Keratinocyte (primary cell): Measurements from ENCODE around the gene AKAP6. TPM values are rescaled to one million over a fixed set of nuclear protein-coding genes. Genes with fewer than 3 reads are reported as not detected.

ENCODE experiments used
- DNase-seq: peaks from one replicate; pipeline ENCODE4 v3.0.0-alpha.2; 2011; ENCODE audit warnings: low read depth, missing footprints, low spot score
- FAIRE-seq: peaks from 2 replicates; lab custom pipeline; 2011; peaks lifted over from hg19 to GRCh38; lab: Jason Lieb, UNC
- H2AFZ ChIP-seq: 2 replicates; pipeline ENCODE4 v1.6.0; 2012; ENCODE audit warnings: low read length, control low read depth, inconsistent platforms; ENCODE audit not compliant: control insufficient read depth
- H3K27ac ChIP-seq: 2 replicates; pipeline ENCODE4 v1.5.1; 2011; ENCODE audit warnings: low read length; ENCODE audit not compliant: control insufficient read depth, insufficient read depth
- H3K27me3 ChIP-seq: 3 replicates; pipeline ENCODE4 v1.6.0; 2011; ENCODE audit warnings: low read length; ENCODE audit not compliant: control insufficient read depth, insufficient read depth; ENCODE audit errors: extremely low read depth
- H3K36me3 ChIP-seq, 2 experiments: 2 replicates in 1 of 2; 3 replicates in 1 of 2; pipeline ENCODE4 v1.5.1; 2011; ENCODE audit warnings: low read length in 2 of 2, mild to moderate bottlenecking in 1 of 2; ENCODE audit not compliant: control insufficient read depth in 2 of 2, insufficient read depth in 2 of 2; ENCODE audit errors: extremely low read depth in 1 of 2
- H3K4me1 ChIP-seq: 3 replicates; pipeline ENCODE4 v1.5.1; 2011; ENCODE audit warnings: low read length; ENCODE audit not compliant: control insufficient read depth, insufficient read depth; ENCODE audit errors: extremely low read depth
- H3K4me2 ChIP-seq: 3 replicates; pipeline ENCODE4 v1.6.0; 2011; ENCODE audit warnings: low read depth, low read length; ENCODE audit not compliant: control insufficient read depth, insufficient read depth; ENCODE audit errors: extremely low read depth
- H3K4me3 ChIP-seq, 3 experiments: fragments of 200-600 bp in 1 of 3; sonication (generic) in 1 of 3; 2 replicates in 2 of 3; 3 replicates in 1 of 3; pipeline ENCODE4 v1.5.1; 2011 to 2016; ENCODE audit warnings: low read length in 3 of 3, mild to moderate bottlenecking in 3 of 3, control low read depth in 2 of 3, inconsistent platforms in 1 of 3, low read depth in 1 of 3, mixed read lengths in 1 of 3, mixed run types in 1 of 3, moderate library complexity in 1 of 3; ENCODE audit not compliant: control insufficient read depth in 2 of 3, insufficient read depth in 2 of 3; ENCODE audit errors: extremely low read depth in 1 of 3
- H3K79me2 ChIP-seq: 2 replicates; pipeline ENCODE4 v1.6.0; 2012; ENCODE audit warnings: low read length; ENCODE audit not compliant: control insufficient read depth, insufficient read depth
- H3K9ac ChIP-seq: 3 replicates; pipeline ENCODE4 v1.6.0; 2011; ENCODE audit warnings: low read length; ENCODE audit not compliant: control insufficient read depth, insufficient read depth; ENCODE audit errors: extremely low read depth
- H3K9me1 ChIP-seq: 3 replicates; pipeline ENCODE4 v1.6.0; 2011; ENCODE audit warnings: low read length; ENCODE audit not compliant: control insufficient read depth, insufficient read depth; ENCODE audit errors: extremely low read depth
- H3K9me3 ChIP-seq: 2 replicates; pipeline ENCODE4 v1.5.1; 2012; ENCODE audit warnings: low read depth, low read length; ENCODE audit not compliant: control insufficient read depth
- H4K20me1 ChIP-seq: 3 replicates; pipeline ENCODE4 v1.6.0; 2011; ENCODE audit warnings: low read length; ENCODE audit not compliant: control insufficient read depth, insufficient read depth; ENCODE audit errors: extremely low read depth
- CTCF ChIP-seq, 3 experiments: IDR thresholded peaks in 1 of 3; conservative IDR thresholded peaks in 1 of 3; optimal IDR thresholded peaks in 1 of 3; 2 replicates in 2 of 3; 3 replicates in 1 of 3; pipeline versions ENCODE3 to v1.5.1; 2011; ENCODE audit warnings: low read length in 3 of 3, mild to moderate bottlenecking in 3 of 3, moderate library complexity in 2 of 3, control low read depth in 1 of 3, inconsistent platforms in 1 of 3; ENCODE audit not compliant: insufficient read depth in 2 of 3; ENCODE audit errors: extremely low read depth in 1 of 3
- EZH2 ChIP-seq: IDR thresholded peaks from one replicate; pipeline ENCODE4 v1.6.1; 2012; ENCODE audit warnings: inconsistent platforms, mild to moderate bottlenecking, low read length, moderate library complexity
- dilution Hi-C: fragments of 300-500 bp; cut with MboI; formaldehyde crosslinking; loops from one replicate; pipeline ENCODE4 v1.7.0; 2020; ENCODE audit warnings: low sequenced_read_pairs; ENCODE audit not compliant: extremely low pct_ligation_motif_present
- polyA plus RNA-seq, 5 experiments: library from polyadenylated mRNA; depleted of rRNA in 3 of 5; stranded (reverse) in 3 of 5; stranded (forward) in 1 of 5; unstranded in 1 of 5; fragments of >200 nt; gene quantifications; 1 replicate in 1 of 5; 2 replicates in 3 of 5; 3 replicates in 1 of 5; pipeline versions ENCODE4 v1.2.1 to v1.2.3, GENCODE V29; 2011 to 2012; ENCODE audit warnings: missing spikeins in 2 of 5, low read depth in 1 of 5, low replicate concordance in 1 of 5

The AKAP6 gene
- polyA plus RNA-seq, 1 donor (not counting 4 experiments of a cell fraction or from before 2014, with no cell fraction given), result 2.0 TPM

- Histone ChIP-seq H3K4me2 (no peak overlapping the region), H3K9me3 (no peaks in the 10 kb centered on the region), H3K4me1 (peaks cover 38% of the 10 kb centered on the region), H3K9ac (no peak overlapping the region), H3K27me3 (no peaks in the 10 kb centered on the region), H3K9me1 (no peaks in the 10 kb centered on the region), H3K36me3 (no peaks in the 10 kb centered on the region), H3K79me2 (no peaks in the 10 kb centered on the region), H4K20me1 (no peaks in the 10 kb centered on the region), H3K27ac (no peak overlapping the region), H3K4me3 (no peak overlapping the region), H2AFZ (no peak overlapping the region)
- no peak for TF ChIP-seq EZH2
- TF ChIP-seq CTCF (optimal IDR thresholded peaks at IDR 0.05 in 1 of 3, IDR thresholded peaks at IDR 0.05 in 1 of 3, conservative IDR thresholded peaks at IDR 0.05 in 1 of 3; ENCODE audit: extremely low read depth in 1 of 3, insufficient read depth in 2 of 3, low read length in 3 of 3), result no peak
- dilution Hi-C loops, result no loop called here
- FAIRE-seq, result no peak
- DNase-seq, result no peak
Observed at GRCh38 chr14:32377046-32377646, 48.0 kb downstream of the AKAP6 start.

GRCh38 chr14:32378284-32378683, 49.2 kb downstream of the AKAP6 start:
- no peaks in the 10 kb centered on the region for H3K27me3 ChIP-seq
- H3K4me2 ChIP-seq, result no peak overlapping the region
- H3K9me3 ChIP-seq, result no peaks in the 10 kb centered on the region
- peaks cover 39% of the 10 kb centered on the region for H3K4me1 ChIP-seq
- H3K79me2 ChIP-seq, result no peaks in the 10 kb centered on the region
- no peak overlapping the region for H3K9ac ChIP-seq
- no peaks in the 10 kb centered on the region for H3K36me3 ChIP-seq
- H3K4me3 ChIP-seq, result no peak overlapping the region
- no peaks in the 10 kb centered on the region for H4K20me1 ChIP-seq
- H2AFZ ChIP-seq, result no peak overlapping the region
- FAIRE-seq (no peak), DNase-seq (no peak)
- dilution Hi-C loops, result no loop called here
- no peaks in the 10 kb centered on the region for H3K9me1 ChIP-seq
- no peak overlapping the region for H3K27ac ChIP-seq
- TF ChIP-seq EZH2, result no peak
- TF ChIP-seq CTCF (optimal IDR thresholded peaks at IDR 0.05 in 1 of 3, IDR thresholded peaks at IDR 0.05 in 1 of 3, conservative IDR thresholded peaks at IDR 0.05 in 1 of 3; ENCODE audit: extremely low read depth in 1 of 3, insufficient read depth in 2 of 3, low read length in 3 of 3), result no peak
